Gastrocnemius medialis (tissue), 4 donors: ENCODE measurements around the gene OTUD3. TPM values are rescaled to one million over a fixed set of nuclear protein-coding genes. Genes with fewer than 3 reads are reported as not detected.
"Not testable (repeated sequence)": the region's sequence is repeated elsewhere in the genome, so short reads cannot be mapped to it uniquely, and the experiment has no call there.

Experiments
- ATAC-seq, 2 donors: fragments of 150-250 bp; one replicate each; pipeline ENCODE4 v1.9.1; 2016
- DNase-seq, 2 donors: peaks; one replicate each; pipeline ENCODE4 v3.0.0-alpha.2; 2019
- H3K27ac ChIP-seq, 4 donors: fragments of 200-600 bp; sonication (generic); 1 replicate in 1 of 4; 2 replicates in 3 of 4; pipeline ENCODE4 v1.5.1; 2016 to 2018; ENCODE audit warnings: mild to moderate bottlenecking in 2 of 4, moderate library complexity in 1 of 4
- H3K27me3 ChIP-seq, 3 donors: fragments of 200-600 bp; sonication (generic) in 2 of 3; 1 replicate in 1 of 3; 2 replicates in 2 of 3; pipeline versions ENCODE4 v1.5.1 to v1.6.0; 2016 to 2019; ENCODE audit warnings: mild to moderate bottlenecking in 1 of 3, moderate library complexity in 1 of 3
- H3K36me3 ChIP-seq, 2 donors: fragments of 200-600 bp; sonication (generic) in 1 of 2; one replicate each; pipeline ENCODE4 v1.5.1; 2017 to 2018
- H3K4me1 ChIP-seq, 2 donors: fragments of 200-600 bp; sonication (generic) in 1 of 2; one replicate each; pipeline ENCODE4 v1.5.1; 2016 to 2017; ENCODE audit warnings: mild to moderate bottlenecking in 2 of 2
- H3K4me3 ChIP-seq, 4 donors: fragments of 200-600 bp; sonication (generic) in 3 of 4; 1 replicate in 1 of 4; 2 replicates in 3 of 4; pipeline ENCODE4 v1.5.1; 2016 to 2019; ENCODE audit warnings: mild to moderate bottlenecking in 2 of 4
- H3K9me3 ChIP-seq, 3 donors: fragments of 200-600 bp; sonication (generic) in 2 of 3; 1 replicate in 1 of 3; 2 replicates in 2 of 3; pipeline ENCODE4 v1.5.1; 2016 to 2019
- POLR2A ChIP-seq, 2 donors: fragments of 450-650 bp; IDR thresholded peaks; one replicate each; pipeline ENCODE4 v1.6.1; 2017; ENCODE audit warnings: antibody characterized with exemption in 2 of 2, mild to moderate bottlenecking in 2 of 2, moderate library complexity in 2 of 2
- in situ Hi-C, 4 donors: fragments of 200-750 bp; cut with MboI; loops; one replicate each; pipeline versions ENCODE4 v1.15.0 to v1.8.0; 2017; ENCODE audit warnings: low sequenced_read_pairs in 4 of 4
- intact Hi-C: fragments of 100-400 bp; cut with DNase I; formaldehyde crosslinking; loops from one replicate; pipeline ENCODE4 v1.15.1; 2023; ENCODE audit warnings: low total_unique reads
- total RNA-seq, 4 donors: library from RNA; depleted of rRNA; stranded (reverse); fragments of >200 nt; gene quantifications; one replicate each; pipeline versions ENCODE4 v1.1.0 to v1.2.3, GENCODE V29; 2016
- TF ChIP-seq, protein P1 (sequence below), 5 experiments: fragments of 450-650 bp in 3 of 5; fragments of 200-600 bp in 2 of 5; sonication (generic) in 2 of 5; IDR thresholded peaks in 4 of 5; conservative IDR thresholded peaks in 1 of 5; 1 replicate in 4 of 5; 2 replicates in 1 of 5; pipeline ENCODE4 v1.5.1; 2016 to 2019; ENCODE audit warnings: antibody characterized with exemption in 5 of 5, mild to moderate bottlenecking in 3 of 5, moderate library complexity in 3 of 5

The OTUD3 gene
- total RNA-seq, 4 donors from 2014 or later = 3.3 to 7.9 (median 4.4) TPM

DNA sequence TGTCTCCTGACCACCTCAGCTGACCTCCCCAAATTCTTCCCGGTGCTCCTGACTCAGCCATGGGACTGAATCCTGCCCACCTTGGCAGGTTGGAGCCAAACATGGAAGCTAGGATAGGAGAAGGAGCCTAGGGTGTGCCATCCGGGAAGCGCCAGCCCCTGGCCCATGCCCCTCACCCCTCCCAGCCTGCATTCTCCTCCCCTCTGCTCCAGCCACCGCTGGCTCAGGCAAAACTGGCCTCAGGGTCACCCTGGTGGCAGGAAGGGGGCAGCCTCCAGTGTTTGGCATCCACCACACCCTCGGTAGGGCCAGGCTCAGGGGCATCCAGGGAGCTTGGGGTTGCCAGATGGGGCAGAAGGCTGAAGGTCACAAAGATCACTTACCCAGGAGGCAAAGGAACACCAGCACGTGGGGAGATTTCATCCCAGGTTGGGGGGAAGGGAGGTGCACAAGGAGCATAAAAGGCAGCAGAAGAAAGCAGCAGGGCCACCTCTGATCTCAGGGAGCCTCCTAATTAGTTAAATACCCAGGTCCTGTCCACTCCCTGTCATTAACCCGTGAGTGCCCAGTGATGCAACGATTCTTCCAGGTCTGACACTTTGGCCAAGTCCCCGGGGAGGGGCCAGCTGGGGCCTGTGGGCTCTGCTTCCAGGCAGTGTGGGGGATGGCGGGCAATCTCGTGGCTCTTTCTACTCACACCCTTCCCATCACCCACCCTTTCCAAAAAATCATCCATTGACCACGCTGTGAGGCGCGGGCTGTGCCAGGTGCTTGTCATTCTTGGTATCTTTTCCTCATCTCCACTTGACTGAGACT is 41.1 kb downstream of the OTUD3 start, which contains the start of gene PLA2G2E:
Gene PLA2G2E (minus strand): TSS at position 481 of the 816 bp plus-strand sequence. CDS start 58 bp downstream, at position 423.
- no peak within 1 kb of the TSS for H3K4me3 ChIP-seq
- no peak for ATAC-seq
- H3K36me3 ChIP-seq = no peaks in the 10 kb centered on the region
- intact Hi-C loops (no loop called here), in situ Hi-C loops (no loop called here)
- no peak within 1 kb of the TSS for H3K27ac ChIP-seq
- no peak for DNase-seq
- H3K4me1 ChIP-seq = no peaks in the 10 kb centered on the region
- no peaks in the 10 kb centered on the region for H3K27me3 ChIP-seq
- no peak for TF ChIP-seq POLR2A (IDR thresholded peaks at IDR 0.05)
- TF ChIP-seq, protein P1, sequence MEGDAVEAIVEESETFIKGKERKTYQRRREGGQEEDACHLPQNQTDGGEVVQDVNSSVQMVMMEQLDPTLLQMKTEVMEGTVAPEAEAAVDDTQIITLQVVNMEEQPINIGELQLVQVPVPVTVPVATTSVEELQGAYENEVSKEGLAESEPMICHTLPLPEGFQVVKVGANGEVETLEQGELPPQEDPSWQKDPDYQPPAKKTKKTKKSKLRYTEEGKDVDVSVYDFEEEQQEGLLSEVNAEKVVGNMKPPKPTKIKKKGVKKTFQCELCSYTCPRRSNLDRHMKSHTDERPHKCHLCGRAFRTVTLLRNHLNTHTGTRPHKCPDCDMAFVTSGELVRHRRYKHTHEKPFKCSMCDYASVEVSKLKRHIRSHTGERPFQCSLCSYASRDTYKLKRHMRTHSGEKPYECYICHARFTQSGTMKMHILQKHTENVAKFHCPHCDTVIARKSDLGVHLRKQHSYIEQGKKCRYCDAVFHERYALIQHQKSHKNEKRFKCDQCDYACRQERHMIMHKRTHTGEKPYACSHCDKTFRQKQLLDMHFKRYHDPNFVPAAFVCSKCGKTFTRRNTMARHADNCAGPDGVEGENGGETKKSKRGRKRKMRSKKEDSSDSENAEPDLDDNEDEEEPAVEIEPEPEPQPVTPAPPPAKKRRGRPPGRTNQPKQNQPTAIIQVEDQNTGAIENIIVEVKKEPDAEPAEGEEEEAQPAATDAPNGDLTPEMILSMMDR (IDR thresholded peaks at IDR 0.05 in 4 of 5, conservative IDR thresholded peaks at IDR 0.05 in 1 of 5) = no peak
- no peaks in the 10 kb centered on the region for H3K9me3 ChIP-seq

DNA sequence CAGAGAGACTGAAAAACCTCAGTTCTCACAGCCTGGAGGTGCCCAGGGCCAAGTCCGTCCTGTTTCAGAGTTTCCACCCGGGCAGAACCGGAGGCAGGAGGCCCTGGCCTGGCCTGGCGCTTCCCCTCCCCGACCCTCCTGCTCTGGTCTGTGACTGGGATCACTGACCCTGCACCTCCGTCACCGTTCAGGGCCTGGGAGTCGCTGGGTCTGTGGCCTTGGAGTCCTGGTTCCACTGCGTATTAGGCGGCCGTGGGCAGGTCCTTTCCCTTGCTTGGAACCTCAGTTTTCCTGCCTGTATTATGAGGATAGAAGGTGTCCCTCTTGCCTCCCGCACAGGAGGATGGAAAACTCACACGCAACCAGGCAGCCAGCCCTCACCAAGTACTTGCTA is 41.8 kb downstream of the OTUD3 start:
- no peak overlapping the region for H3K4me3 ChIP-seq
- no peak for ATAC-seq
- H3K36me3 ChIP-seq = no peaks in the 10 kb centered on the region
- no peak overlapping the region for H3K27ac ChIP-seq
- intact Hi-C loops (no loop called here), in situ Hi-C loops (no loop called here)
- H3K4me1 ChIP-seq = no peaks in the 10 kb centered on the region
- H3K9me3 ChIP-seq = no peaks in the 10 kb centered on the region
- TF ChIP-seq POLR2A (IDR thresholded peaks at IDR 0.05) = no peak
- TF ChIP-seq, protein P1 (IDR thresholded peaks at IDR 0.05 in 4 of 5, conservative IDR thresholded peaks at IDR 0.05 in 1 of 5) = no peak
- no peaks in the 10 kb centered on the region for H3K27me3 ChIP-seq
- no peak for DNase-seq

DNA sequence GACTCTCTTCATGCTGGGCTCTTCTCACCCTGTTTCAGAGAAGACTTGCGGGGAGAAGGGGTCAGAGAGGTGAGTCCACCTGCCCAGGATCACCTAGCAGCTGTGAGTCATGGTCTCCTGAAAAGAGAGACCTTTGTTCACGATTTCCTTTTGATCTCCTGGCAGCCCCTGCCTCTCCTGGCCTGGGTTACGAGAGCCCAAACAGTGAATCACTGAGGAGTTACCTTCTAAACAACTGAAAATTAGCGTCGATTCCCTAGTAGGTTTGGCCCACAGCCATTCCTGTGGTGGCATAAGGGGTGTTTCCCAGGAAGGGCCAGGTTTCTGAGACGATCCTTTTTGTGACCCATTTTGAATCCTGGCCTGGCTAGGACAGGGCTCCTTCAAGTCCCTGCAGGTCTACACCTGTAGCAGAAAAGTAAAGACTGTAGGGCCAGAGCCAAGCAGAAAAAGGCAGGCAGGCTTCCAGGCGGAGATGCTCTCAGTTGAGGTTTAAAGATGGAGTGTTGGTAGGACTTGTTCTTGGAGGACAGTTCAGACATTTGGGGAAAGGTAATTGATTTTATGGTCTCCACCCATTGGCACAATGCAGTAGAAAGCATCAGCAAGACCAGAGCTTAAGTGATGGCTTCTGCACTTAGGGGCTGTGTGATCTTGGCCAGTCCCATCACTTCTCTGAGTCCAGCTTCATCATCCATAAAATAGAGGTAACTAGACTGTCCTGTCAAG is 43.3 kb downstream of the OTUD3 start:
- H3K27ac ChIP-seq = no peak overlapping the region
- H3K9me3 ChIP-seq = no peaks in the 10 kb centered on the region
- intact Hi-C loops = no loop called here
- H3K4me3 ChIP-seq = no peak overlapping the region
- ATAC-seq (no peak), DNase-seq (no peak)
- no peaks in the 10 kb centered on the region for H3K27me3 ChIP-seq
- no peaks in the 10 kb centered on the region for H3K36me3 ChIP-seq
- no peaks in the 10 kb centered on the region for H3K4me1 ChIP-seq
- no peak for TF ChIP-seq POLR2A (IDR thresholded peaks at IDR 0.05)
- TF ChIP-seq, protein P1 (IDR thresholded peaks at IDR 0.05 in 4 of 5, conservative IDR thresholded peaks at IDR 0.05 in 1 of 5) = no peak
- in situ Hi-C loops = no loop called here

DNA sequence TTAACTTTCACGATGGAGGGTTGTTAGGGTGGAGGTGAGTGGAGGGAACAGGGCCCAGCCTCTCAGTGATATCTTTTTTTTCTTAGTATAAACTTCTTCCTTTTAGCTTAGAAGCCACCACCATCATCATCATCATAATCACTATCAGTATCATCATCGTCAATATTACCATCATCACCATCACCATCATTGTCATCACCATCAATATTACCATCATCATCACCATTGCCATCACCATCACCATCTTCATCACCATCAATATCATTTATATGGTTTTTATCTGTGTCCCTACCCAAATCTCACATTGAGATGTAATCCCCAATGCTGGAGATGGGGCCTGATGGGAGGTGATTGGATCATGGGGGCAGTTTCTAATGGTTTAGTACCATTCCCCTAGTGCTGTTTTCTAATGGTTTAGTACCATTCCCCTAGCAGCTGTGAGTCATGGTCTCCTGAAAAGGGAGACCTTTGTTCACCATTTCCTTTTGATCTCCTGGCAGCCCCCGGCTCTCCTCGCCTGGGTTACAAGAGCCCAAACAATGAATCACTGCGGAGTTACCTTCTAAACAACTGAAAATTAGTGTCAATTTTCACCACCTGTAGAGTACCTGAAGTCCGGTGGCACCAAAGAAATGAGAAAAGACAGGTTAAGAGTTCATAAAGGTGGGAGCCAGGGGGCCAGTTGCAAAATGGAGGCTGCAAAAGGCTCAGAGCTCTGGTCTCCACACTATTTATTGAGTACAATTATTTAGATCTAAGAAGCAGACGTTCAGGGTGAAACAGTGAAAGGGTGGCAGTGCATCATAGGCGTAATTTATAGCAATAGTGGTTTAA is 44.3 kb downstream of the OTUD3 start:
- no peak overlapping the region for H3K27ac ChIP-seq
- intact Hi-C loops = no loop called here
- H3K27me3 ChIP-seq = no peaks in the 10 kb centered on the region
- in situ Hi-C loops = no loop called here
- no peak overlapping the region for H3K4me3 ChIP-seq
- no peak for DNase-seq
- TF ChIP-seq, protein P1 (IDR thresholded peaks at IDR 0.05 in 4 of 5, conservative IDR thresholded peaks at IDR 0.05 in 1 of 5) = no peak
- TF ChIP-seq POLR2A (IDR thresholded peaks at IDR 0.05) = no peak
- no peaks in the 10 kb centered on the region for H3K4me1 ChIP-seq
- H3K9me3 ChIP-seq = no peaks in the 10 kb centered on the region
- ATAC-seq = no peak
- H3K36me3 ChIP-seq = no peaks in the 10 kb centered on the region

DNA sequence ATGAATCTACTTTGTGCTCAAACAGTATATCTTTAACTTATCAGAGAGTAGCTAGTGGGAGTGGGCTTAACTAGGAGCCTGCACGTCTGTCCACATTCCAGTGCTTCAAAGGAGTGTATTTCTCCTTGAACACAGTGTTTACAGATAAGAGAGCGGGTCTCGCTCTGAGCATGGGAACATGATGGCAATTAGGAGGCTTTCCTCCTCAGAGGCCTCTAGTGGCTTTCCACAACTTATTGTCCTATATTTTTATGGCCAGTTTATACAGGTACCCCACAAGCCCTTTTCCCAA is 44.9 kb downstream of the OTUD3 start:
- in situ Hi-C loops, H3K4me1 ChIP-seq: not testable (repeated sequence)

More for the DNA sequence above, 44.9 kb downstream of the OTUD3 start:
- H3K4me3 ChIP-seq, H3K27ac ChIP-seq, ATAC-seq, H3K9me3 ChIP-seq, DNase-seq, H3K27me3 ChIP-seq, H3K36me3 ChIP-seq, intact Hi-C loops: not testable (repeated sequence)
